NK-92 (cell line): ENCODE results near the gene PAPSS2.
"Not testable (repeated sequence)": the region's sequence is repeated elsewhere in the genome, so short reads cannot be mapped to it uniquely, and the experiment has no call there.

Source experiments
- DNase-seq: peaks from one replicate; lab custom pipeline; 2025; ENCODE audit not compliant: unreplicated experiment; lab: John Stamatoyannopoulos, UW

The PAPSS2 gene

DNA sequence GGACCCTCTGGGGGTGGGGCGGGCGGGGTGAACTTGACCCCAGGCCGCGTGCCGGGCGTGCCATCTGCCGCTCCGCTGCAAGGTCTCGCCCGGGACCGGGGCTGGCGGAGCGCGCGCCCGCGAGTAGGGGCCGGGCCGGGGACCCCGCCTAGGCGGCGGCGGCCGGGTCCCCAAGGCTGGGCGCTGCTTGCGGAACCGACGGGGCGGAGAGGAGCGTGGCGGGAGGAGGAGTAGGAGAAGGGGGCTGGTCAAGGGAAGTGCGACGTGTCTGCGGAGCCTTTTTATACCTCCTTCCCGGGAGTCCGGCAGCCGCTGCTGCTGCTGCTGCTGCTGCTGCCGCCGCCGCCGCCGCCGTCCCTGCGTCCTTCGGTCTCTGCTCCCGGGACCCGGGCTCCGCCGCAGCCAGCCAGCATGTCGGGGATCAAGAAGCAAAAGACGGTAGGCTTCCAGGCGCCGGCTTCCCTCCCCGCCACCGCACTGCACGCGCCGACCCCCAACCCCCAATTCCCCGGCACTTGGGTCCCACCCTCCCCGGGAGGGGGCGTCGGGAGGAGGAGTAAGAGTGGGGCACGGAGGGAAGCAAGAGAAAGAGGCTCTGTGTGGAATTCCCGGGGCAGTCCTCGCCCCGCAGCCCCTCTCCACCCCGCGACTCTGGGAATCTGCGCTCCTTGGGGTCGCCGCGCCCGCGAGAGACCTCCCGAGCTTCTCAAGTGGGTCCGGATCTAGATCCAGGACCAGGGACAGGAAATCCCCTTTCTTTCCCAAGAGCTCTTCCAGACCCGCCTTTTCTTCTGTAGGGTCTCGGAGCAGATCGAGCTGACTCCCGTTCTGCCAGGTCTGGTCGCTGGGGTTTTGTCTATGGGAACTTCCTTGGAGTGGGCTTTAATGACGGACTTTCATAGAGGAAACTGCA is at the start of gene PAPSS2:
TSS of gene PAPSS2 (plus strand) at position 308 of the 913 bp plus-strand sequence. CDS start at position 412, 104 bp downstream.
- no peak for DNase-seq

- not testable (repeated sequence) for DNase-seq
Observed at GRCh38 chr10:87611341-87611740, 48.3 kb upstream of the PAPSS2 start.

GRCh38 chr10:87612115-87612514 is 47.6 kb upstream of the PAPSS2 start:
- DNase-seq, result no peak

DNA sequence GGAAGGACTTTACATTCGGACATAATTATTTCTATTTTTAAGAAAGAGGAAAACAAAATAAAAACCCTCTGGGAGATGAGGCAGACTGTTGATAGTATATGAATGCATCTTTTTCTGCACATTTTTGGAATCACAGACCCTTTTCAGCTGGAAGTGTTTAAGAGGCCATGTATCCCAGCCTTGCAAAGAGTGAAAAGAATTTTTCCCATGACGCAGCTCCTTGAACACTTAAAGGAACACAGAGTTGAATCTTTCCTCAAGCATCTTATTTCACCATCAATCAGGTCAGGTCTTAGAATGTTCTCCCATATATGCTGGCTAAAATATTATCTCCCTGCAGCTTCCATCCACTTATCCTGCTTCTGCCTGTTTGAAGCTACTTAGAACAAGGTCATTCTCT is 45.9 kb upstream of the PAPSS2 start:
- DNase-seq, result no peak

GRCh38 chr10:87615856-87616255 is 43.8 kb upstream of the PAPSS2 start:
- DNase-seq, result no peak

DNA sequence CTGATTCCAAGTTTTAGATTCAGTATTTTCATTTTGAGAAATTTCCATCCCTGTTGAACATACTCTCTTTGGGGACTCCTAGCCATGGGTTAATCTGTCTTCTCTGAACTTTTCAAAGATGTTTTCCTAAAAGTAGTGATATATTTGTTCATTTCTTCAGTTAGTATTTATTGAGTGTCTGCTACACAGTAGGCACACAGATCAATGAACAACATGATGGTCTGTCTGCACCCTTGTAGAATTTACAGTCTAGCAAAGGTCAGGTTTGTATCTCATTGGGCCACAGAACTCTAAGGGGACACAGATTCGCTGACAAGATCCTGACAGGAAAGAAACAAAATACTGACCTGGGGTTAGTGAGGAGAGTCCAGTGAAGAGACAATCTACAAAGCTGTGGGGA is 42.2 kb upstream of the PAPSS2 start:
- DNase-seq, result no peak

GRCh38 chr10:87618566-87619423 is 40.9 kb upstream of the PAPSS2 start:
- DNase-seq, result no peak

DNA sequence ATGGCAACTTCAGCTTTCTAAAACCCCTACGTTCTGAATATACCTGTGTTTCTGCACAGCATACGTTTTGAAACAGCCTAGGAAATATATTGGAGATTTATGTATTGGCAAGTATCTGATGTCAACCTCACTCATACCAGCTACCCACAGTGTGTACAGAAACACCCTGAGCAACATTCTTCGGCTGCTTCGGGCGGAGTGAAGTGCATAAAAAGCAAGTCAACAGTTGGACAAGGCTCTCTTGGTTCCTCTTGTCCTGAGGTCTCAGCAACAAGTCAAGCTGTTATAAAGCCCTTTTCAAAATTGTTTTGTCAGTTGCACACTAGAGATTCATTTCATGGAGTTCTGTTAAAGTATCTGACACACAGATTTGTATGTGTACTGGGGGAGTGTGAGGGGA is 40.0 kb upstream of the PAPSS2 start:
- no peak for DNase-seq

GRCh38 chr10:87621440-87621839 is 38.2 kb upstream of the PAPSS2 start:
- DNase-seq, result not testable (repeated sequence)

- DNase-seq, result no peak
Observed at GRCh38 chr10:87622314-87623004, 37.2 kb upstream of the PAPSS2 start.

GRCh38 chr10:87623191-87623590 is 36.5 kb upstream of the PAPSS2 start:
- DNase-seq, result no peak

GRCh38 chr10:87625661-87626060 is 34.0 kb upstream of the PAPSS2 start:
- no peak for DNase-seq

- no peak for DNase-seq
Observed at GRCh38 chr10:87626422-87626892, 33.2 kb upstream of the PAPSS2 start.

DNA sequence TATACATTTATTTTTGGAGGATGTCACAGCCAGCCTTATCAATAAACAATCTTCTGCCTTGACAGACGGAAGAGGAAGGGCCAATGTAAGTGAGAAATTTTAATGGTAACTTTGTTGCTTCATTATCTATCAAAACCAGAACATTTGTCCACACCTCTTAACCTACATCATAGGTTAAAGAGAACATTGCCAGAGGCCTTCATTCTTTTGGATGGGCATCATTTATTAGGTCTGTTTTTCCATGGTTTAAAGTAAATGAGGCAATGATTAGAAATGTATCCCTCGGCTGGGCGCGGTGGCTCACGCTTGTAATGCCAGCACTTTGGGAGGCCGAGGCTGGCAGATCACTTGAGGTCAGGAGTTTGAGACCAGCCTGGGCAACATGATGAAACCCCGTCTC is 29.5 kb upstream of the PAPSS2 start:
- no peak for DNase-seq

- no peak for DNase-seq
Observed at GRCh38 chr10:87632454-87632853, 27.2 kb upstream of the PAPSS2 start.

GRCh38 chr10:87634311-87634710 is 25.4 kb upstream of the PAPSS2 start:
- no peak for DNase-seq

DNA sequence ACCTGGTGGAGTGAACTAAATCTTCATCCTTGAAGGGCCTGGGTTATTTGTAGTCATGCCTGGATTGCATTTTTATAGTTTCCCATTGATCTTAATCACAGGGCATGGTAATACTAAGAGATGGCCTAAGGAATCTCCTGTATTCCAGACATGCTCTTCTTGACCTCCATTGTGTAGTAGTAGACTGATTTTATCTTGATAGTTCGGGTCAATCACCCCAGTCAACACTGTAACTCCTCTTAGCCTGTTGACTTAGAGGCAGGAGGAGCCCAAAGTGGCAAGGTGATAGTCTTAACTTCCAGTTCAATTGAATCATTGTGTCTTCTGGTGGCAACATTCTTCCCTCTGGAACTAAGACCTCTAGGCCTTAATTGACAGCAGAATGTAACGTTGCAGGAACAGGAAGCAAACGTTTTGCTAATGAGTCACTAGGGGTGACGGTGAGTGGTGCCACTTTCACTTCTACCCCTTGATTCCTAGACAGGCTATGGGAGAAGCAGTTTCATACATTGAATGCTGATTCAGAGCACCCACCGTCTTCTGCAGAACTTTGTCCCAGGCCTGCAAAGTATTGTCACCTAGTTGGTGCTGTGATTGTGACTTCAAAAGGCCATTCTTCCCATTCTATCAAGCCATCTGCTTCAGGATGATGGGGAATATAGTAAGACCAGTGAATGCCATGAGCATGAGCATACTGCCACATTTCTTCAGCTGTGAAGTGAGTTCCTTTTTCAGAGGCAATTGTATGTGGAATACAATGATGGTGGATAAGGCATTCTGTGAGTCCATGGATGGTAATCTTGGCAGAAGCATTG is 24.0 kb upstream of the PAPSS2 start:
- DNase-seq, result no peak

DNA sequence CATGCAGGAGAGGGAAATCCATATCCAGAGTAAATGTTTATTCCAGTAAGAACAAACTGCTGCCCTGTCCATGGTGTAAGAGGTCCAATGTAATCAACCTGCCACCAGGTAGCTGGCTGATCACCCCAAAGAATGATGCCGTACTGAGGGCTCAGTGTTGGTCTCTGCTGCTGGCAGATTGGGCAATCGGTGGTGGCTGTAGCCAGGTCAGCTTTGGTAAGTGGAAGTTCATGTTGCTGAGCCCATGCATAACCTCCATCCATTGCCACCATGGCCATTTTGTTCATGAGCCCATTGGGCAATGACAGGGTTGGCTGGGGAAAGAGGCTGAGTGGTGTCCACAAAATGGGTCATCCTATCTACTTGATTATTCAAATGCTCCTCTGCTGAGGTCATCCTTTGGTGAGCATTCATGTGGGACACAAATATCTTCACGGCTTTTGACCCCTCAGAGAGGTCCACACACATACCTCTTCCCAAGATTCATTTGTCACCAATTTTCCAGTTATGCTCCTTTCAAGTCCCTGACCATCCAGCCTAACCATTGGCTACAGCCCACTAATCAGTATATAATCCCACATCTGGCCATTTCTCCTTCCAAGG is 23.3 kb upstream of the PAPSS2 start:
- no peak for DNase-seq

- no peak for DNase-seq
Observed at GRCh38 chr10:87639493-87639892, 20.2 kb upstream of the PAPSS2 start.

DNA sequence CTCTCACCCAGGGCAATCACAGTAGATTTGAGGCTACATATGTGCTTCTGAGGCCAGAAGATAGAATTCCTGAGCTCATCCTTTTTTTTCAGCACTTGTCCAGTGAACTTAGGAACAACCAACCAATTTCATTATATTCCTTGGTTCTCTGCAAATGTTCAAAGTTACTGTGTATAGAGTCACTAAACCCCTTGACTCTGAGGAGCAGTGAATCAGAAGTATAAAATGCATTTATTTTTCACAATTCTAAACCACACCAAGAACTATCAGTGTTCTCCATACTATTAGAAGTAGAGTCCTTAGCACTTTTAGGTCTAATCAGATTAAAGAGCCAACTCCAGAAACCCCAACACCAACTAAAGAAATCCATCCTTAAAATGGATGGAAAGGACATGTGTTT is 19.6 kb upstream of the PAPSS2 start:
- no peak for DNase-seq
